ENCODE data around the gene MMP8. TPM values are rescaled to one million over a fixed set of nuclear protein-coding genes. Genes with fewer than 3 reads are reported as not detected.

MMP8 gene
- total RNA-seq, 1 experiment from 2014 or later, result not detected

- H3K79me2 ChIP-seq (ENCODE audit: insufficient read depth, low read length), result no peaks in the 10 kb centered on the region
- intact Hi-C loops (cut with micrococcal nuclease), result no loop called here
Measured at GRCh38 chr11:102729849-102730815, 5.4 kb upstream of the MMP8 start.

More at GRCh38 chr11:102729849-102730815, 5.4 kb upstream of the MMP8 start:
- POLR2A ChIA-PET, result no interaction called here
- ATAC-seq (no peak), DNase-seq (ENCODE audit: low read depth, low spot score) (no peak)
- Histone ChIP-seq H2AFZ (ENCODE audit: low read depth, low read length, poor library complexity, severe bottlenecking) (no peak overlapping the region), H3K4me1 (ENCODE audit: control insufficient read depth in 1 of 2, insufficient read depth in 2 of 2, low read length in 2 of 2) (no peaks in the 10 kb centered on the region), H3K27ac (ENCODE audit: low read depth, low read length) (no peak overlapping the region), H3K9me2 (ENCODE audit: insufficient read depth) (no peaks in the 10 kb centered on the region), H3K36me3 (ENCODE audit: control insufficient read depth in 1 of 2, insufficient read depth in 2 of 2, low read length in 2 of 2) (no peaks in the 10 kb centered on the region), H3K9me3 (ENCODE audit: control insufficient read depth in 1 of 2, insufficient read depth in 1 of 2, low read depth in 1 of 2, low read length in 2 of 2) (no peaks in the 10 kb centered on the region), H3K27me3 (ENCODE audit: insufficient read depth, low read length) (no peaks in the 10 kb centered on the region), H4K20me1 (ENCODE audit: insufficient read depth) (no peaks in the 10 kb centered on the region), H3K4me3 (replicated peaks in 1 of 2; ENCODE audit: low read depth in 1 of 2, low read length in 2 of 2) (no peak overlapping the region), H3K9ac (ENCODE audit: low read length) (no peak overlapping the region), H3K4me2 (ENCODE audit: low read length) (no peak overlapping the region)
- no TSS peak for BruUV-seq (replicated peaks)
- RAD21 ChIA-PET (ENCODE audit: low non-redundant PET in 1 of 2, low total read pairs in 2 of 2, uncharacterized antibody in 2 of 2, unreplicated experiment in 2 of 2), result no interaction called here
- TF ChIP-seq JUND (IDR thresholded peaks at IDR 0.05) (no peak), CTCF (IDR thresholded peaks at IDR 0.05 in 2 of 3, conservative IDR thresholded peaks at IDR 0.05 in 1 of 3; ENCODE audit: borderline replicate concordance in 1 of 3, insufficient read depth in 1 of 3, low read depth in 2 of 3, low read length in 2 of 3) (no peak), SP1 (IDR thresholded peaks at IDR 0.05; ENCODE audit: low read depth) (no peak), CBX3 (IDR thresholded peaks at IDR 0.05; ENCODE audit: low read depth) (no peak), FOSL1 (IDR thresholded peaks at IDR 0.05; ENCODE audit: low read depth) (no peak), YY1 (IDR thresholded peaks at IDR 0.05; ENCODE audit: extremely low read depth, insufficient replicate concordance, low read depth, low read length) (no peak), REST (IDR thresholded peaks at IDR 0.05; ENCODE audit: low read depth) (no peak), SIN3A (IDR thresholded peaks at IDR 0.05; ENCODE audit: low read depth) (no peak), EZH2 (IDR thresholded peaks at IDR 0.05) (no peak), ZNF274 (IDR thresholded peaks at IDR 0.05; ENCODE audit: low read depth, low read length) (no peak), CEBPB (IDR thresholded peaks at IDR 0.05; ENCODE audit: low read depth) (no peak), ELF1 (IDR thresholded peaks at IDR 0.05; ENCODE audit: borderline replicate concordance, low read depth) (no peak)
- TF ChIP-seq, protein P1, sequence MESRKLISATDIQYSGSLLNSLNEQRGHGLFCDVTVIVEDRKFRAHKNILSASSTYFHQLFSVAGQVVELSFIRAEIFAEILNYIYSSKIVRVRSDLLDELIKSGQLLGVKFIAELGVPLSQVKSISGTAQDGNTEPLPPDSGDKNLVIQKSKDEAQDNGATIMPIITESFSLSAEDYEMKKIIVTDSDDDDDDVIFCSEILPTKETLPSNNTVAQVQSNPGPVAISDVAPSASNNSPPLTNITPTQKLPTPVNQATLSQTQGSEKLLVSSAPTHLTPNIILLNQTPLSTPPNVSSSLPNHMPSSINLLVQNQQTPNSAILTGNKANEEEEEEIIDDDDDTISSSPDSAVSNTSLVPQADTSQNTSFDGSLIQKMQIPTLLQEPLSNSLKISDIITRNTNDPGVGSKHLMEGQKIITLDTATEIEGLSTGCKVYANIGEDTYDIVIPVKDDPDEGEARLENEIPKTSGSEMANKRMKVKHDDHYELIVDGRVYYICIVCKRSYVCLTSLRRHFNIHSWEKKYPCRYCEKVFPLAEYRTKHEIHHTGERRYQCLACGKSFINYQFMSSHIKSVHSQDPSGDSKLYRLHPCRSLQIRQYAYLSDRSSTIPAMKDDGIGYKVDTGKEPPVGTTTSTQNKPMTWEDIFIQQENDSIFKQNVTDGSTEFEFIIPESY (IDR thresholded peaks at IDR 0.05; ENCODE audit: extremely low read depth, insufficient replicate concordance, low read length), result no peak
- TF ChIP-seq, protein P2, sequence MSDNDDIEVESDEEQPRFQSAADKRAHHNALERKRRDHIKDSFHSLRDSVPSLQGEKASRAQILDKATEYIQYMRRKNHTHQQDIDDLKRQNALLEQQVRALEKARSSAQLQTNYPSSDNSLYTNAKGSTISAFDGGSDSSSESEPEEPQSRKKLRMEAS (IDR thresholded peaks at IDR 0.05), result no peak
- TF ChIP-seq, protein P3, sequence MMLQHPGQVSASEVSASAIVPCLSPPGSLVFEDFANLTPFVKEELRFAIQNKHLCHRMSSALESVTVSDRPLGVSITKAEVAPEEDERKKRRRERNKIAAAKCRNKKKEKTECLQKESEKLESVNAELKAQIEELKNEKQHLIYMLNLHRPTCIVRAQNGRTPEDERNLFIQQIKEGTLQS (IDR thresholded peaks at IDR 0.05), result no peak
- CTCF ChIA-PET, result no interaction called here

Data from HCT116 (cell line).